ENCODE measurements around the gene NEDD4.
"Not testable (repeated sequence)": the region's sequence is repeated elsewhere in the genome, so short reads cannot be mapped to it uniquely, and the experiment has no call there.

NEDD4 gene

DNA sequence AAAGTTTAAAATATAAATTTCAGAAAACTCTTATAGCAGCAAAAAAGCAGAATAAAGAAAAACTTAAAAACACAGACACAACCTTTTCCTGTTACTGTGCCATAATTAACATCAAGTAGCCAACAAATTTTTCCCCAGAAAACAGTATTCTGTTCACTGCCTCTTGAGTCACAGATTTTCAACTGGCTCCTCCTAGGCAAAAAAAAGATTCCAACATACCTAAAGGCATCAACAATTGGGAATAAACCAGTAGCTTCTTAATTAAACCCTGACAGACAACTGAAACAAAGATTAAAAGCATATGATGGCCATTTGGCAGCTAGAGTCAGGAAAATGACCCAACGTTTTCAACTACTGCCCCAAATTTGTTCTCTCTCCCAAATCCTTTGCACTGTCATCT lies 10.9 kb upstream of the NEDD4 start:
- not testable (repeated sequence) for DNase-seq

DNA sequence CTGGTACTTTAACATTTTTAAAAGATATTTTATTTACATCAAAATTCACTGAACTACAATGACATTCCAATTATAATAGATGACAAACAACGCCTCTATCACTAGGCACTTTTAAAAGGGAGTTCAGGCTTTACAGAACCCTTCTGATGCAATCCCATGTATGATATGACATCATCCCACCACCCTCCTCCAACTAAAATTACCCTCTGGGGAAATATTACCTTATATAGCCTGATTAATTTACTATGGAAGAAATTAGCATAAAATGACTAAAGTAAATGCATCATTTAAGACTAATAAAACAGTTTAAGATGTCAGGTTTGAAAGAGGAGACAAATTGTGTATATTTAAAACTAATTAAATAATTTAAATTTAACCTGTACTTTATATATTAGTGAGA lies 10.4 kb upstream of the NEDD4 start:
- not testable (repeated sequence) for DNase-seq

DNA sequence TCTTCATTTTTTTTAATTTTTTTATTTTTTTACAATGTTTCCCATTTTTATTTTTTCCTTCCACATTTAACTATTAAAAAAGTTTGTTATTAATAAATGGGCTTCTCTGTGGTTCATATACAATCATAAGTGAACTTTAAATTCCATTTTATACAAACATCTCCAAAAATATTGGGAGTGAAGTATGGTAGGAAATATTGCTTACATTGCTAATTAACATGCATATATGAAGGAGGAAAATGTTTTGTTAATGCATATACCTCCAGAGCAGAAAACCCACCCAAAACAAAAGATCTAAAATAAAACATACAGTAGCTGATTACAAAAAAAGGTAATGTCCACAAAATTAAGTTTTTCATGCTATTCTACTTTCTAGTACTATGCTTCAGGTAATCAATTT lies 9.9 kb upstream of the NEDD4 start:
- not testable (repeated sequence) for DNase-seq

DNA sequence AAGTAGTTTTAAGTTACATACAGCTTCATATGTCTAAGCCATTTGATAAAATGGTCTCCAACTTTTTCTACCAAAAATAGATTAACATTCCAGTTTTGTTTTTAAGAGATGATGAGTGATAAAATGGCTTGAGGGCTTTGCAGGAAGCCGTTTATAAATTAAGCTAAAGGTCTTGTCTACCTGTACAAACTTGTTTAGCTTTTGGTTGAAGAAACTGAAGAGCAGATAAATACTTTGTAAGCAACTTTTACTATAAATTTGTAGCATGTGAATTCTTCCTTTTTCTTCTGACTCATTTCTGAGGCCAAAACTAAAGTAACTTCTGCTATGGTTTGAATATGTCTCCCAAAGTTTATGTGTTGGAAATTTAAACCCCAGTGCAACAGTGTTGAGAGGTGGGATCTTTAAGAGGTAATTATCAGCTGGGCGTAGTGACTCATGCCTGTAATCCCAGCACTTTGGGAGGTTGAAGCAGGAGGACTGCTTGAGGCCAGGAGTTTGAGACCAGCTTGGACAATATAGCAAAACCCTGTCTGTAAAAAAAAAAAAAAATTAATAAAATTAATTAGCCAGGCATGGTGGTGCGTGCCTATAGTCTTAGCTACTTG lies 8.2 kb upstream of the NEDD4 start:
- DNase-seq, result no peak

DNA sequence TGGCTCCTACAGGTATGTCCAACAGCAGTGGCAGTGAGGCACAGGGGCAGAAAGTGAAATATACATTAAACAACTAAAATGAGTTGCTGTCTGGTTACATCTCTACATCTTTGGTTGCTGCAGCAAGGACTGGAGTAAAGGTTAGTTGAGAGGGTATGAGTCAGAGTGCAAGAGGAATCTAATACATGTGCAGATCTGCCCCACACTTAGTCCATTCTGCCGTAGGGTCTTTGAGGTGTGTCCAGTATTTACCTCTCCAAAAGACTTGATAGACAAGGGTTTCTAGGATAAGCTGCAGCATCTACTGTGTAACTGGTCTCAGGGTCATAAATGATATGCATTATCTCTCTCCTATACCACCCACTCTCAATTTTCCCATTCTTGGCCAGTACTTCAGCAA lies 6.2 kb upstream of the NEDD4 start:
- no peak for DNase-seq

DNA sequence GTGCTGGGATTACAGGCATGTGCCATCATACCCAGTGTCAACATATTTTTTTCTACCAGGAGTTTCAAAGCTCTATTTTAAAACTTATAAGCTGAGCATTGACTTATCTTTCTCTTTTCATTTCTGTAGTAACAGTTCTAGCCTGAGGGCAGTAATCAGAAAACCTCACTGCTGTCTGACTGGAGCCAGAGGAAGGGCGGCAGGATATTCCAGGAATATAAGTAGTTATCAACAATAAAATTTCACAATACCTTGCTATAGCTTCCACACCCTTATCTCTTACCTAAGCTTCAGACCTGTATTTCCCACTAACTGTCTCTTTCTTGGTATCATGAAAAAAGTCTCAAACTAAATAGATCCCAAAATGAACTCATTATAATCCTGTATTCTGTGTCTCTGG lies 5.1 kb upstream of the NEDD4 start:
- no peak for DNase-seq

DNA sequence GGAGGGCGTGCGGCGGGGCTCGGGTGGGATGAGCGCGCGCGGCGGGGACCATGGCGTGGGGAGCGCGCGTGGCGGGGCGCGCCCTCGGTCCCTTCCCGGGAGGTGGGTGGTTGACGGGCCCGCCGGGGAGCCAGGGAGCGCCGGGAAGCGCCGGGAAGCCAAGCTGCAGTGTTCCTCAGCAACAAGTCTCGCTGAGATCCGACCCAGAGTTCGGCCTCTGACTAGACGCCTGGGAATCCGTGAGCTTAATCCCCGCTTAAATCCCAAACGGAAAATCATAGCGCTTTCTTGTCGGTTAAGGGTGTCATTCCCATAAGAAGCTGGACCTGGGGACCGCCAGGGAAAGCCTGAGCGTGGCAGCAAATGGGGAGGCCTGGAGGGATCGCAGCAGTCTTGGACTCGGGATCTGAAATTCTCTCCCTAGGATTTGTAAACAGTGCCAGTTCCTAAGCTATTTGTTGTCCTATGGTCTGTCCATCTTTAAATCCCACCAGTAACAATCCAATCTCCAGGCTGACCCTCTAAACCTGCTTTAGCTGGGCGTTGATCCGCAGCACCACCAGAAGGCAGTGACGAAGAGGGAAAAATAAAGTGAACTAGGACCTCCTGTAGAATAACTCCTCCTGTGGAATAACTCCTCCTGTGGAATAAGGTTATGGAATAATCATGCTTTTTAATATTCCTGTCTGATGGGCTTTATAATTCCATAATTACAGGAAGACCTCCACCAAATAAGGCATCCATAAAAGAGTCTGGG lies 570 bp upstream of the NEDD4 start:
- DNase-seq, result no peak

DNA sequence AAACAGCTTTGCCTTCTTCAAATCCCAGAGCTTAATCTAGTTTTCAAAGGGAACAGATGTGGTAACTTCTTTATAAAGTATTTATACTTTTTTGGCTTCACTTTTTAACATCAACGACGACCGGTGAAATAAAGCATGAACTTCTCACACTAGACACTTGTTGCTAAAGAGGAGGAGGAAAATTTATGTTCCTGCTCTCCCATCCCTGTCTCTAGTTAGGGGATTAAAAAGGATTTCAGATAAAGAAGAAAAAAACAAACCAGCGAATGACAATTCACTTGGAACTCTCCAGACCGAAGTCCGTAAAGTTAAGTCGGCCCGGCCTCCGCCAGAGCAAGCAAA lies 672 bp downstream of the NEDD4 start:
- no peak for DNase-seq

DNA sequence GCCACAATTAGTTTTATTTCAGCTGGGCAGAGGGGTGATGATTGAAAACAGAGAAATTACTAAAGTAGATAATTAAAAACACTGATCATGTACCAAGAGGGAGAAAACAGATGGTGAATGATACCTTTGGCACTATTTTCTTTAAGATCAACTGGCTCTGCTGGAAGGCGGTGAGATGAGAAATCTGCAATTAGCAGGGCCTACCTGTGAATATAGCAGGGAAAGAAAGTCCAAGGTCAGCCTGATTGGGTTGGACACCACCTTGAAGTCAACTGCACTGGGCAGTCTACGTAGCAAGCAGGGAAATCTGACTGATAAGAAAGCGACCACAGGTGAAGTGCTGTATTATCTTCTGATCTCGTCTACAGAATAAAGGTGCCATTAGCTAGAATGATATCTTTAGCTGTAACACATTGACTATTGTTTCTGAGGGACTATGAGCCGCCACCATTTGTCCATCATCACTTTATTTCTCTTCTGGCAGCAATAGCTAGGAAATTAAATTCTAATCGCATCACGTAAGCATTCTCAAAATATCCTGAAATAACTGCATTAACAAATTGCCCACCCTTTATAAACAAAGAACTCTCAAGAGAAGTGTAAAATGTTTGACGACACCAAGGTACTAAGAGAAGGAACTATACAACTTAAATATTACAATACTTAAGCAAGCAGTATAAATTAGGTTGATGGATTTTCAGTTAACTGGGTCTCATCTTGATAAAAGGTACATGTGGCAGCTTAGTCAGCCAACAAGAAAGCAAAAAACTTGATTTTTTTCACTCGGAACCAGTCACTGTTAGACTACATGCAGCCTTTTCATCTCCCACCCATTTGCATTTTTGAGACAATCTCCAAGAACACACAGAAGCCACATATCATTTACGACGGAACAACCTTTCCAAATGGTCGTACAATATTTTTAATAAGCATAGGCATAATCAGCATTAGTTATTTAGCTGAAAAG lies 1.3 kb downstream of the NEDD4 start:
- DNase-seq, result no peak

DNA sequence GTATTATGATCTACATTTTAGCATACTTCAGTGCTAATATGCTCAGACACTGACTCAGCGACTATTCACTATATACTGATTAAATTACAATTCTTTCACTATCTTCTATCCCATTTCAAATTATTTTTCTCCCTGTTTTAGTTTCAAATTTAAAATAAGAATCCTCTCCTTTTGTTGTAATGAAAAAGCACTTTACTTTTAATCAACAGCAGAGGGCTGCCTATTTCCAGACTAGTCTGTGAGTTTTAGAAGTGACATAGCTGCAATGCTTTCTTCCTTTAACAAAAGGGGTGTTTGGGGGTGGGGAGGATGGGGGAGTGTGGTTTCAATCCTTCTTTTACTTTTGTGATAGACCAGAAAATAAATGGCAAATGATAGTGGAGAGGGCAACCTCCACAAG lies 2.4 kb downstream of the NEDD4 start:
- no peak for DNase-seq

DNA sequence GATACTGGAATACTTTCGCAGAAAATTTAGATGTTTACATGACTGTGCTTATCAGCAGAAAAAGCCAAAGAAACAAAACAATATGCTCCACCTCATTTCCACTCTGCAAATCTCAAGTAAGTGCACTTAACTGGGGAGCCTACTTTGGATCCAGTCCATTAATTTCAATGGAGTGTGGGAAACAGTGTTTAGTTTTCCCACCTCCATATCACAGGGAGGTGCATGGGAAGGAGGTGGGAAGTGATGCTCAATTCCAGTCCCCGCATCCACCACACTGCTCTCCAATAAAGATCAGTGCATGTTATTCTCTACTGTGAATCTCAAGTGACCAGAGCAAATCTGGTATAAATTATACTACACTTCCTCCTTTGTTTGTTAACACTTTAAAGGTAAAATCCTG lies 2.9 kb downstream of the NEDD4 start:
- no peak for DNase-seq

DNA sequence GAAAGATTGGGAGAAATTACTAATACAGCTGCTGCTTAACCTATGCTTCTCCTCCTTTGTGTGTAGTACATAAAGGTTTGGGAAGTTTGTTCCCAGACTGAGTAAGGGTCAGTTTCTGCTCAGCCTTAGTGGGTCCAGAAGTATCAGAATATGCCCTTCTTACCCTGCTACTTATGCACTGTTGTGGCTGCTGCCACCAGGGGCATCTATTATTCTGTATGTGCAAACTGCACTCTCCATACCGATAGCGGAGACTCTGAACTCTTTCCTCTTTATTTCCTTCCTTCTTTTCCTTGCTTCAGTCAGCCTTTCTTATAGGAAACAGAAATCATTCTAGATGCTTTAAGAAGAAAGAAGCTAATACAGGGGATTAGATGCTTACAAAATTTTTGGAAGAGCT lies 4.0 kb downstream of the NEDD4 start:
- no peak for DNase-seq

DNA sequence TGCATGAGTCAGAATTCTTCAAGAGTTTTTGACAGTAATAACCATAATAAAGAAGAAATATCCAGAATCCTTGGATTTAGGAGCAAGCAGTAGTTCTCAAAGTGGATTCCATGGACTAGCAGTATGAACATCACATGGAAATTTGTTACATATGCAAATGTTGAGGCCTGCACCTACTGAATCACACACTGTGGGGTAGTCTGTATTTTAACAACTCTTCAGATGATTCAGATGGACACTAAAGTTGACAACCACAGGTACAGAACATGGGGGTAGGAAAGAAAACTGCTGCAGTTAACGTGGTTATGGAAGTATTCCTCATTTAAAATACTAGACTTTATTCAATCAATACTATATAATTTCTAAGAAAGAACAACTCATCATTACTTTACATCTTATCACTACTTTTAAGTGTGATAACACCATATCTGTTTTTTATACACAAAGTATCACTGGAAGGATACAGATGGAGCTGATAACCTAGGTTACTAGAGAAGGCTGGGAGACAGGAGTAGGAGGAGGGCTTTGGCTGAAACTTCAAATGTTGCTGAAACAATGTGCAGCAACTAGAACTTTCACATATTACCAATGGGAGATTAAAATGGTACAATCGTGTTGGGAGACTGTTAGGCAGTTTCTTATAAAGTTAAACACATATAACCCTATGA lies 11.7 kb downstream of the NEDD4 start:
- no peak for DNase-seq

DNA sequence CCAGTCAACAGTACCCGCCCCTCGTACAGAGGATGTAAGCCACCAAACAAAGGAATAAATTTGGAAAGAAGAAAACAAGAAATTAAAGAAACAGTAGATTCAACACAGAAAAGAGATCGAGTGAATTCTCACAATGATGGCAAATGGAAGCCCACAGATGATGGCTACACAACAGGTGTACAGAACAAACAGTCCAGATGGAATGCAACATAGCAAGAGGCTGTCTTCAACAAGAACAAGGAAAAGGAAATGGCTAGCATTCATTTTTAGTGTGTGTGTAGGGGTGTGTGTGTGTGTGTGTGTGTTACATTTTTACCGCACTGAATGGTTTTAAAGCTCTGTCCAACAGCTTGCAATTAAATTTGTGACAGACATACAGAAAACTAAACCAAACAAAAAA lies 12.9 kb downstream of the NEDD4 start:
- no peak for DNase-seq

DNA sequence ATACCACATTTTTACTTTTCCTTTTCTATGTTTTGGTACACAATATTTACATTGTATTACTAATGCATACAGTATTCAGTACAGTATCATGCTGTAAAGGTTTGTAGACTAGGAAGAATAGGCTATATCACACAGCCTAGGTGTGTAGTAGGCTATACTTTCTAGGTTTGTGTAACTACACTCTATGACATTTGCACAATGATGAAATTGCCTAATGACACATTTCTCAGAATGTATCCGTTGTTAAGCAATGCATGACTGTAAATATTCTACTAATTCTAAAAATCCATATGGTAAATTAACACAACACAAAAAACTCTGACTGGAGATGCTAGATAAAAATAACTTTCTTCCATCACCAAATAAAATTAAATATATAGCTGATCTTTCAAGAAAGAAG lies 16.2 kb downstream of the NEDD4 start:
- no peak for DNase-seq

DNA sequence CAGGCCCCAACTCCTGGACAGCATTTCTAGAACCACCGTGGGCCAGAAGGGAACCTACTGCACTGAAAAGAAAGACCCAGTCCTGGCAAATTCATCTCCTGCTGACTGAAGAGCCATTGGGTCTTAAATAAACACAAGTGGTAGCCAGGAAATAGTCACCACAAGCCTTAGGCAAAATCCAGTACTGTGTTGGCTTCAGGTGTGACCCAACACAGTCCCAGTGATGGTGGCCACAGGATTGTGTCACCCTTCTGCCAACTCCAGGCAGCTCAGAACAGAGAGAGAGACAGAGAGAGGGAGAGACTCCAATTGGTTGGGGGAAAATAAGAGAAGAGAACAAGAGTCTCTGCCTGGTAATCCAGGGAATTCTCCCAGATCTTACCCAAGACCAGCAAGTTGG lies 23.1 kb downstream of the NEDD4 start:
- no peak for DNase-seq

DNA sequence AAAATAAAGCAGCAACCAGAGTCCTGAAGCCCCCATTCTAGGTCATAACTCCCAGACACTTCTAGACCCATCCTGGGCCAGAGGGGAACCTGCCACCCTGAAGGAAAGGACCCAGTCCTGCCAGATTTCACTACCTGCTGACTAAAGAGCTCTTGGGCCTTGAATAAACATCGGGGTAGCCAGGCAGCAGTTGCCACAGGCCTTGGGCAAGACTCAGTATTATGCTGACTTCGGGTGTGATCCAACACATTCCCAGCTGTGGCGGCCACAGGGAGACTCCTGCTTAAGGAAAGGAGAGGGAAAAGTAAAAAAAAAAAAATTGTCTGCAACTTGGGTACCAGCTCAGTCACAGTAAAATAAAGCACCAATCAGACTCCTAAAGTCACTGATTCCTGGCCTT lies 23.8 kb downstream of the NEDD4 start:
- no peak for DNase-seq

DNA sequence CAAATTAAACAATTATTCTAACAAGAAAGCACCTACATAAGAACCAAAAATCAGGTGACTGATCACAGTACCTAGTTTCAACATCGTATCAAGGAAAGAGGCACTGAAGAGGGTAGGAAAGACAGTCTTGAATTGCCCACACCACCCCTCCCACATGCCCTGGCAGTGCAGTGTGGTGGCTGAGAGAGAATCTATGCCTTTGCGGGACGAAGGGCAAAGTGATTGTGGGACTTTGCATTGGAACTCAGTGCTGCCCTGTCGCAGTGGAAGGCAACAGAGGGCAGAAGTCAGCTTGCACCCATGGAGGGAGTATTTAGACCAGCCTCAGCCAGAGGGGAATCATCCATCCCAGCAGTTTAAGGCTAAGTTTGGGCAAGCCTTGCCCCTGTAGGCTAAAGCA lies 24.5 kb downstream of the NEDD4 start:
- no peak for DNase-seq

DNA sequence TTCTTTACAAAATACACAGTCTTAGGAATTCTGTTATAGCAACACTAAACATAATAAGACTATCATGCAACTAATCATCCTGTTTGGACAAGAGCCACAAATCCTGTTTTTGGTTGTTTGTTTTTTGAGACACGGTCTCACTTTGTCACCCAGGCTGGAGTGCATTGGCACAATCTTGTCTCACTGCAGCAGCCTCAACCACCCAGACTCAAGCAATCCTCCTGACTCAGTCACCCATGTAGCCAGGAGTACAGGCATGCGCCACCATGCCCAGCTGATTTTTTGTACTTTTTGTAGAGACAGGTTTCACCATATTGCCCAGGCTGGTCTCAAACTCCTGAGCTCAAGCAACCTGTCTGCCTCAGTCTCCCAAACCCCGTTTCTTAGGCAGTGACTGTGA lies 28.3 kb downstream of the NEDD4 start:
- DNase-seq, result no peak

DNA sequence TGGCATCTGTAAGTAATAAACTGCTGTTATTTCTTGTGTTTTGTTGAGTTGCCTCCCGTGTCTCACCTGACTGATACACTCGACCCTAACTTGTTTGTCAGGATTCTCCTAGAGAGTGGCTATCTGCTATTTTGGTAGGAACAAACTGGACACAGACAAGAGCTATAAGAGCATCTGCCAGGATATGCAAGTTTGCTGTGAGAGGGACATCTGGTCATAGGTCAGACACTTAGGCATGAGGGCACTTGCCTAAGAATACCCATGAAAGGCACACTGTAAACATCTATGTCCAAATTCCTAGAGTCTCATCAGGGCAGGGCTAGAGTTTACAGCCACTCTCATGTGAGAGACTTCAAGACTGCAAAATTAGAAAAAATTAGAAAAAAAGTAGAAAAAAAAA lies 32.5 kb downstream of the NEDD4 start:
- DNase-seq, result no peak

DNA sequence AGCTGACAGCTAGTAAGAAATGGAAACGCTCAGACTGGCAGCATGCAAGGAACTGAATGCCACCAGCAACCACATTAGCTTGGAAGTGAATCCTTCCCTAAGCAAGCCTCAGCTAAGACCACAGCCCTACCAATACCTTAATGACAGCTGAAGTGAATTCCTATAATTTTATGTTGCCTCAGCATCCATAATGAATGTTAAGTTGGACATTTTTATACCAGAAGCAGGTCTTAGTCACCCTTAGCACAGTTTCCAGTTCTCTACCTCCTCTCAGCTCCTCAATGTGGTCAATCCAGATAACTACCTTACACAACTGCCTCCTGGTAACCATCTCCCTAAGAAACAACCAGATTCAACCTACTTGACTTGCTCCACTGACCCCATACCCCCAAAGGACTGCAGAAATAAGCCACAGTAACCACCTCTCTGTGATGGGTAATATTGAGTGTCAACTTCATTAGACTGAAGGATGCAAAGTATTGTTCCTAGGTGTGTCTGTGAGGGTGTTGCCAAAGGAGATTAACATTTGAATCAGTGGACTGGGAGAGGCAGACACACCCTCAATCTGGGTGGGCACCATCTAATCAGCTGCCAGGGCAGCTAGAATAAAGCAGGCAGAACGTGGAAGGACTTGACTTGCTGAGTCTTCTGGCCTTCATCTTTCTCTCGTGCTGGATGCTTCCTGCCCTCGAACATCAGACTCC lies 33.5 kb downstream of the NEDD4 start:
- DNase-seq, result no peak

DNA sequence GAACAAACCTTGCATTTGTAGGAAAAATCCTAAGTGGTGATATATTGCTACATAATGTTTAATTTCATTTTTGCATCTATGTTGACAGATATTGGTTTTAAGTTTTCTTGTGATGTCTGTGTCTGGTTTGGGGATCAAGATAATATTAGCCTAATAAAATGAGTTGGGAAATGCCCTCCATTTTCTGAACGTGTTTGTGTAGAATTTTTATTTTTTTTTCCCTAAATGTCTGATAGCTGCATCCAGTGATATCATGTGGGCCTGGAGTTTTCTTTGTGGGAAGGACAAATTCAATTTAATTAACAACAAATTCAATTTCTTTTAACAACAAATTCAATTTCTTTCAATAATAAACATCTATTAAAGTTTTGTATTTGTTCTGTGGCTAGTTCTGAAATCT lies 35.1 kb downstream of the NEDD4 start:
- DNase-seq, result no peak
